GM18511 (cell line): ENCODE results near the gene MEGF8.

Experiments used
- ATAC-seq: cut with Tn5 transposase; IDR thresholded peaks from one replicate; pipeline ENCODE4 v1.9.1; 2021; ENCODE audit warnings: mild to moderate bottlenecking, moderate library complexity; ENCODE audit not compliant: unreplicated experiment

Gene MEGF8

GRCh38 chr19:42325308-42325895 lies at the start of gene MEGF8:
Gene MEGF8, plus strand, starts transcription at chr19:42325635. Its CDS starts 609 bp downstream, at chr19:42326244.
- ATAC-seq, result peak; percentile 95

GRCh38 chr19:42276284-42276683 lies 49.2 kb upstream of the MEGF8 start:
- no peak for ATAC-seq

- ATAC-seq, result no peak
These were observed 48.6 kb upstream of the MEGF8 start for GRCh38 chr19:42276821-42277220.

- no peak for ATAC-seq
These were observed 47.5 kb upstream of the MEGF8 start for GRCh38 chr19:42277821-42278451.

- ATAC-seq, result no peak
These were observed 46.8 kb upstream of the MEGF8 start for GRCh38 chr19:42278452-42279154.

- no peak for ATAC-seq
These were observed 46.1 kb upstream of the MEGF8 start for GRCh38 chr19:42279155-42279901.

GRCh38 chr19:42279902-42280814 lies 45.3 kb upstream of the MEGF8 start:
- ATAC-seq, result no peak

GRCh38 chr19:42280815-42281145 lies 44.7 kb upstream of the MEGF8 start:
- no peak for ATAC-seq

- no peak for ATAC-seq
These were observed 44.1 kb upstream of the MEGF8 start for GRCh38 chr19:42281146-42281826.

GRCh38 chr19:42281827-42282762 lies 43.3 kb upstream of the MEGF8 start:
- ATAC-seq, result no peak

GRCh38 chr19:42282819-42283187 lies 42.6 kb upstream of the MEGF8 start:
- ATAC-seq, result no peak

- peak; percentile 46 for ATAC-seq
These were observed 42.0 kb upstream of the MEGF8 start for GRCh38 chr19:42283188-42284065.

- peak; percentile 34 for ATAC-seq
These were observed 41.4 kb upstream of the MEGF8 start for GRCh38 chr19:42284066-42284501.

GRCh38 chr19:42284591-42285341 lies 40.7 kb upstream of the MEGF8 start:
- no peak for ATAC-seq

- ATAC-seq, result no peak
These were observed 39.9 kb upstream of the MEGF8 start for GRCh38 chr19:42285541-42285941.

GRCh38 chr19:42285988-42286348 lies 39.5 kb upstream of the MEGF8 start:
- no peak for ATAC-seq

- ATAC-seq, result no peak
These were observed 39.0 kb upstream of the MEGF8 start for GRCh38 chr19:42286349-42287016.
